Raji (cell line): ENCODE measurements around the gene CYB5D1.

Source experiments
- POLR2A ChIP-seq: IDR thresholded peaks from 2 replicates; pipeline ENCODE4 v1.6.1; 2011; ENCODE audit warnings: low read depth, low read length, control low read depth; ENCODE audit not compliant: insufficient read depth

The CYB5D1 gene

DNA sequence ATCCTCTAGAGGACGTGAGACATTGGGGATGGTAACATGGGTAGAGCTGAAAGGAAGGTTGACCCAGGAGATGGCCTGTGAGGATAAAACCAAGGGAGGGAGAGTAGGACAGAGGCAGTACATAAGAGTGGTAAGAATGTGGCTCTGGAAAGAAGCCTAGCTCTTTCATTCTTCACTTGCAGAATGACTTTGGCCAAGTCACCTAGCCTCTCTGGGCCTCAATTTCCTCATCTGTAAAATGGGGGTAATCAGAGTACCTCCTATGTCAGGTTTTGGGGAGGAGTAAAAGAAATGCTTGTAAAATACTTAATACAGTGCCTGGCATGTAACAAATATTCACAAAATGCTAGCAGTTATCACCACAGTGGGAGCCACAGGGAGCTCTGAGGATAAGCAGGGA is 16.9 kb upstream of the CYB5D1 start:
- TF ChIP-seq POLR2A = no peak

DNA sequence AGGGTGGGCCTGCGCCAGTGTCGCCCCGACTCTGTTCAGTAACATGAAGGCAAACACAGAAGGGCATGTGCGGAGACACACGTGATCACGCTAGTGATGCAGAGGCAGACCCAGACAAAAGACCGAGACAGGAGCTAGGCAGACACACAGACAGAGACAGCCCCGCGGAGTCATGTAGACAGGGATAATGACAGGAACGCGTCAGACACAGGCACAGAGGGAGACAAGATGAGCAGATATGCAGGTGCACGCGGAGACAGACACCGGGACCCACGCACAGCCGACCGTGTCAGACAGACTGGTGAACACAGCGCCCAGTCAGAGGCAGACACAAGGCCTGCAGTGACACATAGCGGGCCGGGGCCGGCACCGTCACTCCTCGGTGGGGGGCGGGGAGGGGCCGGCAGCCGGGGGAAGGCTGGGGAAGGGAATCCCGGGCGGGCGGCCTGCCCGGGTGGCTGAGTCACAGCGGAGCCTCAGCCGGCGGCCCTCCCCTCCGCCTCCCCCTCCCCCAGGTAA is 16.3 kb upstream of the CYB5D1 start:
- TF ChIP-seq POLR2A = peak; percentile 61

DNA sequence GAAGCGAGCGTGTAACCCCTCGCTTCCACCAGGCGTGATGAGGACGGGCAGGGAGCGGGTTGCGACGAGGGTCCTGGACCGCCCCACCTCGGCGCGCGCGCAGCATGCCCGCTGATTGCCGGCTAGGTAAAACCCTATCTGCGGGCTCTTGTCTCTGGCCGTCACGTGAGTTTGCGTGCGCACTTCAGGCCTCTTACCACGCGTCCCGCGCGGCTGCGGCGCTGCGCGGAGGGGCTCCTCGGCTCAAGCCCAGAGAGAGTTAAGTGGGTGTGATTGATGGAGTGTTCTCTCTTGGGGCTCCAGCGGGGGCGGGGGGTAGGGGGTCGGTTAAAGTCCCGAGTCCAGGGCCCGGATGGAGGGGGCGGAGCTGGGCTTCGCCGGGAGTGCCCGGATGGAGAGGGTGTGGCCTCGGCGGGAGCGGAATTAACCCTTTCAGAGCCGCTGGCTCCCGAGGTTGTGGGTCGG is 15.9 kb upstream of the CYB5D1 start:
- TF ChIP-seq POLR2A = peak; percentile 59; the same call in 1 of the 2 replicates

DNA sequence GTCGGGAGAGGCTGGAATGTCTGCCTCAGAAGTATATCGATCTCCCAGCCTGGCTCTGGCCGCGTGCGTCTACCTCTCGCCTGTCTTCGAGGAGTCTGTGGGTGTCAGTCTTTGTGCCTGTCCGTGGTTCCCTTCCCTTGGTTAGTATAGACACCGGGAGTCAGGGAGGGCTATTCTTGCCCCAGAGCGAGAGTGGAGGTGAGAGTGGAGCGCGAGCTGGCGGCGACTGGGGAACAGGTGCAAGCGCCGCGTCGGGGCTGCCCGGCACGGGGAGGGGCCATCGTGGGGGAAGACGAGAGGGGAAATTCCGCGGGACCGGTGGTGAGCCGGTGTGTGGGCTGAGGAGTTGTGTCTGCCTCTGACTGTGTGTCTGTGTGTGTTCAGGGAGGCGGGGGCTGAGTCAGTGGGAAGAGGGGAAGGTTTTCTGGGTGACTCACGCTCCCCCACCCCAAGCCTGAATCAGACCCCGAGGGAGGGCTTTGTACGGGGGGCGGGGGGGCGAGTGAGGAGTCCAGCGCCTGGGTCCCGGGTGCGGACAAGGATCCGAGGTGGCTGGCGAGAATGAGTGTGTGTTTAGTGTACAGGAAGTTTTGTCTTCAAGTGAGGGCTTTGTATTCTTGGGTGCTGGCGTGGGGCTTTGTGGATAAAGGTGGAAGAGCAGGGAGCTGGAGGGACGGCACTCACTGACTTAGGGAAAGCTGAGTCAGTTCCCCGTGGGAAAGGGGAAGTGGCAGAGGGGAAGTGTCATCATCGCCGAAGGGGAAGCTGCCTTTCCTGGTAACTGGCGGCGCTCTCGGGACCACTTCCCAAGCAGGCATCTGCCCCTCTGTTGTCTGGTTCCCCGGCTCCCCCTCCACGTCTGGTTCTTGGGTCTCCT is 15.2 kb upstream of the CYB5D1 start:
- peak; percentile 64 for TF ChIP-seq POLR2A

DNA sequence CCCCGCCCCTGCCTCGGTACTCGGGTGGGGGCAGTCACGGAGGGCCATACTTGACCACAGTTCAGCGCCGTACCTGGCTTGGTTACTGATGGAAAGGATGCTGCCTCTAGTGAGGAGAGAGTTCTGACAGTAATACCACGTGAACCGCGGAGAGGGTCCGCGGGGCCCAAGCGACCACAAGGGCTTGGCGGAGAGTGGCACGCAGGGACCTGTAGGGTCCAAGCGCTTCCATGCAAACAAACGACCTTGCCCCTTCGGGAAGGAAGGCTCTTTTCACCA is 14.6 kb upstream of the CYB5D1 start:
- no peak; the same call in 1 of the 2 replicates for TF ChIP-seq POLR2A

DNA sequence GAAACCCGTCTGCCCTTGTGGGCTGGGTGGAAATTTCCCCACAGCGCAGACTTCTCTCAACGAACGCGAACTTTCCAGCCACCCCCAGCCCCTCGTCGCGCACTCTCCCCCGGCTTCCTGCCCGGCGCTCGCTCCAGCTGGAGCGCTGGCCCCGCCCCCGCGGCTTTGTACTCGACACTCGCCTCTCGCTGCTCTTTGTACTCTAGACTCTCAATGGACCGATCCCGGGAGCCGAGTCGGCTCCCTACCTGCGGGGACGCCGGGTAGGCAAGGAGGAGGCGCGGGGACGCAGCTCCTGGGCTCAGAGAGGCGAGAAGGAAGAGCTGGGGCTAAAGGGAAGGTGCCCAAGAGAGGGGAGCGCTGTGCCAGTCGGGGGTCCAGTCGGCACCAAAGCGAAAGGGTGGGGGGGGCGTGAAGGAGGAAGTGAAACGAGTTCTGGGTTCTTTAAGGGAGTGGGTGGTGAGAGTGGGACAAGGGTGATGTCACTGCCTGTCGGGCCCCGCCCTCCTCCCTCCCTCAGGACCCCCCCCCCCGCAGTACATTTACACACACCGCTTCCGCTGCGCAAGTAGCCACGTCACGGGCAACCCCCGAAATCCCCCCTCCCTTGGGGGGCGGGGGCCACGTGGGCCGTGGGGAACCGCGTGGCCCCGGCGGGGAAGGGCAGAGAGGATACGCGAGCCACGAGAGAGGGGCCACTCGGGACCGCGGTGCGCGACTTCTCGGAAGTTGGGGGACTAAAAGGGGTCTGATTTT is 14.1 kb upstream of the CYB5D1 start:
- no peak; the same call in 1 of the 2 replicates for TF ChIP-seq POLR2A

DNA sequence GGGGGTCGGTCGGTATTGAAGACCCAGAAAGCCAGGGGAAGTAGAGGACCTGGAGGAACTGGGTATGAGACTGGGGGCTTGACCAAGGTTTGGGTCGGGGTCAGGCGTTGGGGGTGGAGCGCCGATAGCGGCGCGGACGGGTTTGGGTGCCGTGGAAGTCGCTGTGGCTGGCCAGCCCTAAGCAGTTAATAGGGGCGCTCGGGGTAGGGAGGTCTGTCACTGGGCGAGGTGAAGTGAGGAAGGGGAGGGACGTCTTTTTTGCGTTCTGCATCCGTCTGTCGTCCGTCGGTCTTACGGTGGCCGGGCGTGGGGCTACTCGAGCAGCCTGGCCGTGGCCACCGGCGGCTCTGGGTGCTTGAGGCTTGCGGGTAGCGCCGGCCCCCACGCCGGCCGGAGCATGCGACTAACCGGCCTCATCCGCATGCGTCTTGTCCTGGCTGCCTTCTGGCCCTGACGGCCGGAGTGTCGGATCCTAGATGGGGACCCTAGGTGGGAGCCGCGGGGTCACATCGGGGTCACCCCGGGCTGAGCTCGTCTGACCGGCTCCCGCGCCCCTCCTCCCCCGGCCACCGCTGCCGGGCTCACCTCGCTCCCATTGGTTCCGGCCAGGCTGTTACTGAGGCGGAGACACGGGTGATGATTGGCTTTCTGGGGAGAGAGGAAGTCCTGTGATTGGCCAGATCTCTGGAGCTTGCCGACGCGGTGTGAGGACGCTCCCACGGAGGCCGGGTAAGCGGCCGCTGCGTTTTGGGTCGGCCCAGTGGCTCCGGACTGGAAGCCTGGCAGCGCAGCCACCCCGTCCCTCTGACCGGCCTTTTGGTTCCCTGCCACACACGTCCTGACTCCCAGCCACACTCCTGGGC is 13.3 kb upstream of the CYB5D1 start:
- peak; percentile 77 for TF ChIP-seq POLR2A

DNA sequence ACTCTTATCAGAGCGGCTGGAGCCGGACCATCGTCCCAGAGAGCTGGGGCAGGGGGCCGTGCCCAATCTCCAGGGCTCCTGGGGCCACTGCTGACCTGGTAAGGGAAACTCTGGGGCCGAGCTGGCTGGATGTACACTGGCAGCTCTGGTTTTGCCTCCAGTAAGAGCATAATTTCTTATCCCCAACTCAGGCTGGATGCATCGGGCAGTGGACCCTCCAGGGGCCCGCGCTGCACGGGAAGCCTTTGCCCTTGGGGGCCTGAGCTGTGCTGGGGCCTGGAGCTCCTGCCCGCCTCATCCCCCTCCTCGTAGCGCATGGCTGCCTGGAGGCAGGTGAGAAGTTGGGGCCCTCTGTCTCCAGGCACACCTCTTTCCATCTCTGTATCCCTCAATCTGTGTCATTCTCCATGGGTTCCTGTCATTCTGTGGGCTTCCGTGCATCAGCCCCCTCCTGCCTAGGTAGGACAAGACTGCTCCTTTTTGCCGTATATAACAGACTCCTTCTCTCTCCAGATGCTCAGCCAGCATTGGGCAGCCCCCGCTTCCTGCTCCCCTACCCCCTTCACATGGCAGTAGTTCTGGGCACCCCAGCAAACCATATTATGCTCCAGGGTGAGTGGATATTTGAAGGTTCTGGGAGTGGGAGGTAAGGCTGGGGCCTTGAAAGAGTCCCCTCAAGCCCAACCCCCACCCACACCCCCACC is 12.3 kb upstream of the CYB5D1 start:
- no peak for TF ChIP-seq POLR2A

DNA sequence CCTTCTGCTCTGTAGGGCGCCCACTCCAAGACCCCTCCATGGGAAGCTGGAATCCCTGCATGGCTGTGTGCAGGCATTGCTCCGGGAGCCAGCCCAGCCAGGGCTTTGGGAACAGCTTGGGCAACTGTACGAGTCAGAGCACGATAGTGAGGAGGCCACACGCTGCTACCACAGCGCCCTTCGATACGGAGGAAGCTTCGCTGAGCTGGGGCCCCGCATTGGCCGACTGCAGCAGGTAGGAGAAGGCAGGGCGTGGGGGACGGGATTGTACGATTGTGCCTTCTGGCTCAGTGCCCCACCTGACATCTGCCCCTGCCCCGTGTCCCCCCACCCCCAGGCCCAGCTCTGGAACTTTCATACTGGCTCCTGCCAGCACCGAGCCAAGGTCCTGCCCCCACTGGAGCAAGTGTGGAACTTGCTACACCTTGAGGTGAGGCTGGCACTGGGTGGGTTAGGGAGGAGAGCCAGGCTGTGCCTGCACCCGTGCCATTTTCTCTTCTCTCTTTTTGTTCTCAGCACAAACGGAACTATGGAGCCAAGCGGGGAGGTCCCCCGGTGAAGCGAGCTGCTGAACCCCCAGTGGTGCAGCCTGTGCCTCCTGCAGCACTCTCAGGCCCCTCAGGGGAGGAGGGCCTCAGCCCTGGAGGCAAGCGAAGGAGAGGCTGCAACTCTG is 11.6 kb upstream of the CYB5D1 start:
- TF ChIP-seq POLR2A = 0 out of 2 replicates have a peak, but pooled peaks have one; percentile 5

DNA sequence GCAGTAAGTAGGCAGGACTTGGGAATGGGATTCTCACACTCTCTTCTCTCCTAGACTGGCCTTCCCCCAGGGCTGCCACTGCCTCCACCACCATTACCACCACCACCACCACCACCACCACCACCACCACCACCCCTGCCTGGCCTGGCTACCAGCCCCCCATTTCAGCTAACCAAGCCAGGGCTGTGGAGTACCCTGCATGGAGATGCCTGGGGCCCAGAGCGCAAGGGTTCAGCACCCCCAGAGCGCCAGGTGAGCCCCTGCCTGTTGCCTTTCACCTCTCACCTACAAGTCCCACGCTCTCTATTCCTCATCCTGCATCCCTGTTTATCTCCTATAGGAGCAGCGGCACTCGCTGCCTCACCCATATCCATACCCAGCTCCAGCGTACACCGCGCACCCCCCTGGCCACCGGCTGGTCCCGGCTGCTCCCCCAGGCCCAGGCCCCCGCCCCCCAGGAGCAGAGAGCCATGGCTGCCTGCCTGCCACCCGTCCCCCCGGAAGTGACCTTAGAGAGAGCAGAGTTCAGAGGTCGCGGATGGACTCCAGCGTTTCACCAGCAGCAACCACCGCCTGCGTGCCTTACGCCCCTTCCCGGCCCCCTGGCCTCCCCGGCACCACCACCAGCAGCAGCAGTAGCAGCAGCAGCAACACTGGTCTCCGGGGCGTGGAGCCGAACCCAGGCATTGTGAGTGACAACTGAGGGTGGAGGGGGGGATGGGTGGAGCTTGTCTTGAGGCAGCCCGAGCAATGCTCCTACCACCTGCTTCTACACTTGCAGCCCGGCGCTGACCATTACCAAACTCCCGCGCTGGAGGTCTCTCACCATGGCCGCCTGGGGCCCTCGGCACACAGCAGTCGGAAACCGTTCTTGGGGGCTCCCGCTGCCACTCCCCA is 10.8 kb upstream of the CYB5D1 start:
- TF ChIP-seq POLR2A = no peak

DNA sequence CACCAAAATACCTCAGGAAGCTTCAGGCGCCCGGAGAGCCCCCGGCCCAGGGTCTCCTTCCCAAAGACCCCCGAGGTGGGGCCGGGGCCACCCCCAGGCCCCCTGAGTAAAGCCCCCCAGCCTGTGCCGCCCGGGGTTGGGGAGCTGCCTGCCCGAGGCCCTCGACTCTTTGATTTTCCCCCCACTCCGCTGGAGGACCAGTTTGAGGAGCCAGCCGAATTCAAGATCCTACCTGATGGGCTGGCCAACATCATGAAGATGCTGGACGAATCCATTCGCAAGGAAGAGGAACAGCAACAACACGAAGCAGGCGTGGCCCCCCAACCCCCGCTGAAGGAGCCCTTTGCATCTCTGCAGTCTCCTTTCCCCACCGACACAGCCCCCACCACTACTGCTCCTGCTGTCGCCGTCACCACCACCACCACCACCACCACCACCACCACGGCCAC is 9.6 kb upstream of the CYB5D1 start:
- TF ChIP-seq POLR2A = no peak

DNA sequence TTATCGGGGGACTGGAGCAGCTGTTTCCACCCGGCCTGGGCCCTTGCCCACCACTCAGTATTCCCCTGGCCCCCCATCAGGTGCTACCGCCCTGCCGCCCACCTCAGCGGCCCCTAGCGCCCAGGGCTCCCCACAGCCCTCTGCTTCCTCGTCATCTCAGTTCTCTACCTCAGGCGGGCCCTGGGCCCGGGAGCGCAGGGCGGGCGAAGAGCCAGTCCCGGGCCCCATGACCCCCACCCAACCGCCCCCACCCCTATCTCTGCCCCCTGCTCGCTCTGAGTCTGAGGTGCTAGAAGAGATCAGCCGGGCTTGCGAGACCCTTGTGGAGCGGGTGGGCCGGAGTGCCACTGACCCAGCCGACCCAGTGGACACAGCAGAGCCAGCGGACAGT is 9.1 kb upstream of the CYB5D1 start:
- no peak for TF ChIP-seq POLR2A
